Transverse colon (tissue), 3 donors: Measurements from ENCODE around the gene COG2.
"Not testable (repeated sequence)": the region's sequence is repeated elsewhere in the genome, so short reads cannot be mapped to it uniquely, and the experiment has no call there.

ENCODE experiments used
- POLR2A ChIP-seq: fragments of 450-650 bp; IDR thresholded peaks from one replicate; pipeline ENCODE4 v1.6.1; 2016; ENCODE audit warnings: antibody characterized with exemption, mild to moderate bottlenecking, moderate library complexity
- TF ChIP-seq, protein P1 (sequence below), 5 experiments: fragments of 200-600 bp in 3 of 5; fragments of 450-650 bp in 2 of 5; sonication (generic) in 3 of 5; IDR thresholded peaks; 1 replicate in 2 of 5; 2 replicates in 3 of 5; pipeline ENCODE4 v1.5.1; 2016 to 2017; ENCODE audit warnings: antibody characterized with exemption in 5 of 5, inconsistent platforms in 3 of 5, mild to moderate bottlenecking in 2 of 5, moderate library complexity in 1 of 5

DNA sequence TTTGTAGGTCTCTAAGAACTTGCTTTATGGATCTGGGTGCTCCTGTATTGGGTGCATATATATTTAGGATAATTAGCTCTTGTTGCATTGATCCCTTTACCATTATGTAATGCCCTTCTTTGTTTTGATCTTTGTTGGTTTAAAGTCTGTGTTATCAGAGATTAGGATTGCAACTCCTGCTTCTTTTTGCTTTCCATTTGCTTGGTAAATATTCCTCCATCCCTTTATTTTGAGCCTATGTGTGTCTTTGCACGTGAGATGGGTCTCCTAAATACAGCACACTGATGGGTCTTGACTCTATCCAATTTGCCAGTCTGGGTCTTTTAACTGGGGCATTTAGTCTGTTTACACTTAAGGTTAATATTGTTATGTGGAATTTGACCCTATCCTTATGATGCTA, 14.4 kb downstream of the COG2 start:
- TF ChIP-seq, protein P1, sequence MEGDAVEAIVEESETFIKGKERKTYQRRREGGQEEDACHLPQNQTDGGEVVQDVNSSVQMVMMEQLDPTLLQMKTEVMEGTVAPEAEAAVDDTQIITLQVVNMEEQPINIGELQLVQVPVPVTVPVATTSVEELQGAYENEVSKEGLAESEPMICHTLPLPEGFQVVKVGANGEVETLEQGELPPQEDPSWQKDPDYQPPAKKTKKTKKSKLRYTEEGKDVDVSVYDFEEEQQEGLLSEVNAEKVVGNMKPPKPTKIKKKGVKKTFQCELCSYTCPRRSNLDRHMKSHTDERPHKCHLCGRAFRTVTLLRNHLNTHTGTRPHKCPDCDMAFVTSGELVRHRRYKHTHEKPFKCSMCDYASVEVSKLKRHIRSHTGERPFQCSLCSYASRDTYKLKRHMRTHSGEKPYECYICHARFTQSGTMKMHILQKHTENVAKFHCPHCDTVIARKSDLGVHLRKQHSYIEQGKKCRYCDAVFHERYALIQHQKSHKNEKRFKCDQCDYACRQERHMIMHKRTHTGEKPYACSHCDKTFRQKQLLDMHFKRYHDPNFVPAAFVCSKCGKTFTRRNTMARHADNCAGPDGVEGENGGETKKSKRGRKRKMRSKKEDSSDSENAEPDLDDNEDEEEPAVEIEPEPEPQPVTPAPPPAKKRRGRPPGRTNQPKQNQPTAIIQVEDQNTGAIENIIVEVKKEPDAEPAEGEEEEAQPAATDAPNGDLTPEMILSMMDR (IDR thresholded peaks at IDR 0.05), result not testable (repeated sequence)
- TF ChIP-seq POLR2A, result not testable (repeated sequence)
